GM19438 (cell line): Measurements from ENCODE around the gene BTK.
A peak's percentile ranks its signal among the peaks of the same experiment; 100 is the strongest.

ENCODE experiments used
- ATAC-seq: cut with Tn5 transposase; IDR thresholded peaks from one replicate; pipeline ENCODE4 v1.9.1; 2021; ENCODE audit warnings: low read depth; ENCODE audit not compliant: unreplicated experiment

BTK gene

DNA sequence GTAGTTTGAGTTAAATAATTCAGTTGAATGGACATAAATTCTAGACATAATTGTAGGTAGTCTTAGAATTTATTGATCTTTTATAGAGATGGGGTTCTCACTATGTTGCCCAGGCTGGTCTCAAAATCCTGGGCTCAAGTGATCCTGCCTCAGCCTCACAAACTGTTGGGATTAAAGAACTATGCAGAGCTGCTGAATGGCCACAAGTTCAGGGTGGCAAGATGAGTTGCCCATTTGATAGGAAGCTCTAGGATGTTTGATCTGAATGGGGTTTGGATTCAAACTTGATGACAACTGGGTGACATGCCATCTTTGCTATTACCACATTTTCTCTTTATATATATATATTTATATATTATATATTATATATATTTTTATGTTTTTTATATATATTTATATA, 8.4 kb upstream of the BTK start:
- ATAC-seq: no peak

DNA sequence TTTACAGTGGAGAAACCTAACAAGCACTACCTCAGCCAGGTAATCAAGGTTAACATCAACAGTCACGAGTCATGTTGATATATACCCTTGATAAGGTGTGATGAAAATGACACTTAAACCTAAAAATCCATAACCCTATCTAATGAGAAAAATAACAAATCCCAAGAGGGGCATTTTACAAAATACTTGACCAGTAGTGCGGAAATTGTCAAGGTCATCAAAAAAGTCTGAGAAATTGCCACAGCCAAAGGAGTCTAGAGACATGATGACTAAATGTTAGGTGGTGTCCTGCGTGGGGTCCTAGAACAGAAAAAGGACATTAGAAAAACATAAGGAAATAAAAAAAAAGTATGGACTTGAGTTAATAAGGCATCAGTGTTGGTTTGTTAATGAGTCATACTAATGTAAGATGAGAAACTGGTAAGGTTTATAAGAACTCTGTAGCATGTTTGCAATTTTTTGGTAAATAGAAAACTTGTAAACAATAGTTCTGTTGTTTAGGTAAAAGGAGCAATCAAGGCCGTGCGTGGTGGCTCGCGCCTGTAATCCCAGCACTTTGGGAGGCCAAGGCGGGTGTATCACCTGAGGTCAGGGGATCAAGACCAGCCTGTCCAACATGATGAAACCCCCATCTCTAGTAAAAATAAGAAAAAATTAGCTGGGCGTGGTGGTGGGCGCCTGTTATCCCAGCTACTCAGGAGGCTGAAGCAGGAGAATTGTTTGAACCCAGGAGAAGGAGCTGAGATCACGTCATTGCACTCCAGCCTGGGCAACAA, 7.7 kb upstream of the BTK start:
- ATAC-seq: no peak

DNA sequence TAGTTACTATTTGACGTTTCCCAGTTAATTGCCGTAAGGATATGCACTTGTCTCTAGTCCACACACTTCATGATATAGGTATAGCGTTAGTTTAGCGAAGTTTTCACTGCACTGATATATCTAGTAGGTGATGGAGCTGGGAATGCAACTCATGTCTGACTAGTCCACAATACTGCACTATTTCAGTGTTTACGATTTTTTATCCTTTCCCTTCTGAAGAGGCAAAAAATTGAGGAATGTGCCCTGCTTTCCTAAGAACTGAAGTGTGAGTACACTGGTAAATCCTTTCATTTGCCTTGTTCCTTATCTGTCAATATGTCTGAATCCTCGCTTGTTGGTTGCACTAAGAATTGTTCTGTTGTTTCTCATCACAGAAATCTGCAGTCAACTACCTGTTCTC, 5.8 kb upstream of the BTK start:
- no peak for ATAC-seq

DNA sequence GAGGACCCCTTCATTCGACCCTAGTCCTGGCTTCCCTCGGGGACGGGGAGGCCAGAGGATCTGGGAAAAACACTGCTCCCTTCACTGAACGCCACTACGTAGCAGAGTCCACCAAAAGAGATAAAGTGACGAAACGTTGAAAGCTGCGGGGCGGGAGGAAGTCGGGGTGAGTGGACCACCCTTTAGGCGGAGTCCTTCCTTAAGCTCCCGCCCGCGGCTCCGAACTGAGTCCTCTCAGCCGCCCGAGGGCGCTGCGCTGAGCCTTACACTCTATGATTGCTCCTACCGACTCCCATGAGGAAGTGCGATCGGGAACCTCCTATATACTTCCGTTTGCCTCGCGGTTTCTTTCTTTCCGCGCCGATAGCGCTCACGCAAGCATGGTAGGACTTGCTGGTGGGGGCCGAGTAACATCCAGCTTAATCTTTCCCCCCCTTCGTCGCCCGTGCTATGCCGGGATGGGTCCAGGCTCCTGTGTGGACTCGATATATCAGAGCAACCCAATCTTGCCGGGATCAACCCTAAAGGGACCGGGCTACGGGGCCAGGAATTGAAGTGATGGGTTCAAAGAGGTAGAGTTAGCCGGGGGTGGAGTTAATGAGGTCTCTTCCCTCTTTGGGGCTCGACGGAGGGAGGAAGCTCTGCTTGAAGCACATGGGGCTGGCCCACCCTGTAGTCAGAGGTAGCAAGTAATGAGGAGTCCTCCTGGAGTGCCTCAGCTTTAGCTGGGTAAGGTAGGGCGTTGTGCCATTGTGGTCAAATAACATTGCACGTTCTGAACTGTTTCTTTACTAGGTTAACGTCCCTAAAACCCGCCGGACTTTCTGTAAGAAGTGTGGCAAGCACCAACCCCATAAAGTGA, 4.9 kb upstream of the BTK start, which contains the start of gene RPL36A:
RPL36A (plus strand) TSS at position 348 of the 862 bp plus-strand sequence; CDS start at position 381, 33 bp downstream.
- ATAC-seq: peak; percentile 73

DNA sequence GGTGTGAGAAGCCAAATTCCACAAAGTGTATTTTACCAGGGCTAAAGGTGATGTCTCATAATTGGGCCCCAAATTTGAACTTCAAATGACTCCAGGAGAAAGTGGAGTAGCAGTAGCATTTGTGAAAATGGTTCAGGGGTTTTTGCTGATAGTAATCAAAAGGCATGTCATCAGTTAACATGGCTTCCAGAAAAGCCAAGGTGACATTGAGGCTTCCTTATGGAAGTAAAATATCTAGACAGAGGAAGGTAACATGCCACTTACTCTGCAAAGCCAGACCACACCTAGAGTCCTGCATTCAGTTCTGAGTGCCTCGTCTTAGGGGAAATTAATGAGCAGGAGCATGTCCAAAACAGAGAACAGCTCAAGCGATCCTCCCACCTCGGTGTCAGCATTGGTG, 2.6 kb upstream of the BTK start:
- ATAC-seq: no peak

DNA sequence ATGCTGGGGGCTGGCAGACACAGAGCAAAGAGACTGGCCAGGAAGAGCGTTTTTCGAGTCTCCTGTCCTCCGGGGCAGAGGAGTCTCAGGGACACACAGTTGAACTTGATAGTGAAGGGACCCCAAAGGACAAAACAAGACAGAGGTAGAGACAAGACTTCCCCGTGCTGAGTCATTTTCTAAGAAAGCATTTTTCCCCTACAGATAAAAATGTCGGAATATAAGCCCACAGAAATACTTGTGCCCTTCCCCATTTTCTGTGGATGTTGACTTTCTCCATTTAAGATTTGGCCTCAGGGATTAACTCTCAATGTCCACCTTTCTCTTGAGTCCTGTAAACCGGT, 523 bp upstream of the BTK start:
- ATAC-seq: no peak

DNA sequence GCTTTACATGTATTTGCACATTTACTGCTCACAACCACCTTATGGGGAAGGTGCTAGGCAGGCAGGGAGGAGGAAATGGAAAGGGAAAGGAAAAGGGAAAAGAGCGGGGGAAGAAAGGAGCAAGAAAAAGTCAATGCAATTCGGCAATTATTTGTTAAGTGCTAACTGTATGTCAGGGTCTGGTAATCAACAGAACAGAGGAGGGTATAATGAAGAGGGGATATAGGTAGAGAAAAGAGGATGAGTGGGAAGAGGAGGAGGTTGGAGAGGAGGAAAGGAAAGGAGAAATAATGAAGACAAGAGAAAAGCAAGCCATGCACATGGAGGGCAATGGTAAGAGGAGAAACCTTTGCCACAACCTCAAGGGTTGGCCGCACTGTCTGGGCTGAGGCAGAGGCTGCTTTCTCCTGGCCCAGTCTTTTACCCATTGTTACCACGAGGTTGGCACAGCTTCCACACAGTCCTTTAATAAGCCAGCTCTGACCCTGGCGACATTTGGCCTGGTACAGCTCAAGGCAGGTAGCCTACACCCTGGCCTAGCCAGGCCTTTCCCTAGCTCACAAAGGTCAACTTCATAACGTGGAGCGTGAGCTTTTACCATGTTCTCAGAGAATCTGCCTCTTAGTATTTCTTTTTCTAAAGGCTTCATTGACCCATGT, 836 bp downstream of the BTK start:
- peak; percentile 5 for ATAC-seq

DNA sequence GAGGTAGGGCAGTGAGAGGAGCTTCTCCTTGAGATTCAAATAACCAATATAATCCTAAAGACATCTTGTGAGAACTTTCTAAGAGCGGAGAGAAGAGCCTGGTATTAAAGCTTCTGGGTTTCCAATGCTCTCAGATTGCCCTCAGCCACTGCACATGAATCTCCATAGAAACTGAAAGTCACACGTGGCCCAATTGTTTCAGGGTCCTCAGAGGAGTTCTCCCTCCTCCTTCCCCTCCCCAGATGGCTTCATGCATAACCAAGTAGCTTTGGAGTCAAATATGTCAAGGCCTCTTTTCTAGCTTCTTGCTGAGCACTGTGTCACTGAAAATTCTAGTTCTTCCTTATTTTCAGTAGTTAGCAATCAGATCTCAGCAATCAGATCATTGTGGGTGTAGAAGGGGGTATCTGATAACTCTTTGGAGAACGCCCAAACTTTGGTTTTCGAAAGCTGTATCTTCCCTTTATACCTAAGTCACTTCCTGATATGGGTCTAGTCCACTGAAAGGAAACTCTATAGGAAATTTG, 2.2 kb downstream of the BTK start:
- peak; percentile 63 for ATAC-seq

DNA sequence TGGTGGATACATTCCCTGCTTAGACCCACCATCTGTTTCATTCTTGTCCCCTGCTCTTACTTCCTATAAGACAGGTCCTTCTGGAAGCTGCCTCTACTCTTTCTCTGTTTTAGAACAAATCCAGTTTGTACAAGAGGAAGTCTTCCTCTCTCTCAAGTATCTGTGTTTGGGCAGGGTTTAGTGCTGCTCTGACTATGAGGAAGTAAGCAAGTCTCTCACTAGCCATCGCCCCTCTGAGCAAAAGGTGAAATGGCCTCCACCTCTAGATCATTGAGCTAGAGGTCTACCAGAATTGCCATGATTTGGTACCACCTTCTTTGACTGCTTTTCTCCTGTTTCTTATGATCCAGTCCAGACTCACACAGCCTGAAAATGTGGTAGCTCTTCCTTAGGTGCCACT, 8.4 kb downstream of the BTK start:
- ATAC-seq: no peak

DNA sequence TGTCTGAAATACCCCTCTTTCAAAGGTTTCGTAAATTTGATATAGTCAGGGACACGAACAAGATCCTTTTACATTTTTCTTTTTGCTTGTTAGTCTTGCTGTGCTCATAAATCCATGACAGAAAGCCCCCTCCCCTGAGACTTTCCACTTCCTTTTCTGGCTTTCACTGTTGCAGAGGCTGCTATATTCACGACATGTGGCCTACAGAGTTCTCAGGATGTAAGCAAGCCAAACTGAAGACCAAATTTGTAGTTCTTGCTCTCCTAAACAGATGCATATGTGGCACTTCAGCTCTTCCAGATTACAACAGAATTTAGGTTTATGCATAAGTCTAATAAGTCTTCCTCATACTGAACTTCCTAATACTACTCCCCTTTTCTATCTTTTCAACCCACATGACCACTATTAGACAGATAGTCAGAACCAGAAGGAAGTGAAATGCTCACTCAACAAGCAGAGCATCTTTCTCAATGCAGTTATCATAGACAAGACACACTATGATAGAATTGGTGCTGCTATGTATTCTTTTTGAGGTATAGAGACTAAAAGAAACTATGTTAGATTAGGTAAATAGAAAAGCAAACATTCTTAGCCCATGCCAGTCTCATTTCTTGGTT, 15.0 kb downstream of the BTK start:
- peak; percentile 66 for ATAC-seq

DNA sequence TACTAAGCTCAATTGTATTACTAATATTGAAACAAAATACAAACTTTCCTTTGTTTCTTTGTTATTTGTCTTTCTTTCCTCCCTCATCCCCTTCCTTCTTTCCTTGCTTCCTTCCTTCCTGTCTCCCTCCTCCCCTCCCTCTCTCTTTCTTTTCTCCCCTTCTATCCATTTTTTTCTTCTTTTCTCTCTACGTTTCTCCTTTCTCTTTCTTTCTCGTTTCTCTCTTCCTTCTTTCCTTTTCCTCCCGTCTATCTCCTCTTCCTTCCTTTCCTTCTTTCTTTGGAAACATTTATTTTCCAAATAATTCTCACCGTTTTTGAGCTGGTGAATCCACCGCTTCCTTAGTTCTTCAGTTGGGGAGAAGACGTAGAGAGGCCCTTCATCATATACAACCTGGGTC, 16.3 kb downstream of the BTK start:
- ATAC-seq: no peak

DNA sequence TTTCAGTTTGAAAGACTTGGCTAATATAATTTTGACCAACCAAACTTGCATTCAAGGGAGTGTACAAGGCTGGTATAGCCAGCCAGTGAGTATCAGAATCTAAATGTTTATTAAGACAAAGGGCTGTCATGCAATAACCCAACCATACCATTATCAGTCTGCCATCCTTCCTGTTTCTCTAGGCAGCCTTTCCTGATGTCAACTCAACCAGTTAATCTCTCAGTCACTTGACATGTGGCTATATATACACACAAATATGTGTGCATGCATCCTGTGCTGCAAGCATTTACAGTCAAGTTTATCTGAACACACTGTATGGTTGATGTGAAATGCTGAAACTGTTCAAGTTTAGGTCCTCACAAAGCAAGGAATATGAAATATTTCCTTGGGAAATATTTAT, 17.2 kb downstream of the BTK start:
- no peak for ATAC-seq

DNA sequence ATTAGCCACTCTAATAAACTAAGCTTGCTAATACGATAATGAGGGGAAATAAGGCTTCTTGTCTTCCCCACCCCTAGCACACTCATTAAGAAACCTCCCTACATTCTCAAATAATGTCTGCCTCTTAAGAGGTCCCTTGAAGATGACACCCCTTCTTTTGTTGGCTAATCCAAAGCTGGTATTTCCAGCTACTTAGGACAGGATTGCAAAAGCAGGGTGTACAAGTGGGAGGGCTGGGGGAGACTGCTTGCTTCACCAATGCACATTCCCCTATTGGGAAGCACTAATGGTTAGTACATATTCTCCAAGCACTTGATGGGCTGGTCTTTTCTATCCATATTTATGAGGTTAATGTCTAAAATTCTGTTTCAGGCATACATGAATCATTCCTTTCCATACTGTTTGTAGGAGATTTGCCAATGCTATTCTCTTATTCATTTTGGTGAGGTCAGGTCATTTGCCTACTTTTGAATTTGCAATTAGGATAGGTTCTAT, 20.6 kb downstream of the BTK start:
- ATAC-seq: no peak

DNA sequence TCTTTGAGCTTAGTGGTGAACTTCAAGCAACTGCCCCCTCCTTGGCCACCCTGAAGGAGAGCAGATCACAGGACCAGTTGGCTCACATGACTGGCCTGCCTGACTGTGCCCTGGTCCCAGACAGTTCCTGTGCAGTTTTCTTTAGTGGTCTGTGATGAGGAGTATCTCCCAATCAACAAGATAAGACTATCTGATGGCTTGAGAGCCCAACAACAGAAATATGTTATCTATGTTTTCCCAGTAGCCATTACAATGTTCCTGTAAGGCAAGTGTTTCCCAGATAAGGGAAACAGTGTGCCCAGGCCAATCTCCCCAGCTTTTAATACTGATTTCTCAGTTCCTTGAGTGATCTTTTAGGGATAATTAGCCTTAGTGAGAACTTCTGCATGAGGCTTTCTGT, 23.2 kb downstream of the BTK start:
- ATAC-seq: no peak

DNA sequence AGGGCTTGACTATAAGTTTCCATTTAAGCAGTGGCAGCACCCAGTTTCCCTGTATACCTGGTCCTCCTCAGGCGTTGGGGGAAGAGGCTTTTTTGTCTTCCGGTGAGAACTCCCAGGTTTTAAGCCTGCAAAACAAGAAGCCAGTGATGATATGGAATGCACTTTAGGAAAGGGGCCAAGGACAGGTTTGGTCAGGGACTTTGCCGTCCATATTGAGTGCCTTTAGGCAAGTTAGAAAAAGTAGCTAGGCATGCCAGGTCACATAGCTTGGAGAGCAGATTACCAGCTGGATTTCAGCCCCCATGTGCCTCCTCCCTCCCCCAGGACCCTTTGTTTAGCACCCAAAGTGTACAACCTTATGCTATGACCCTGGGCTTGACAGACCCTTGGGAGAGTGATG, 23.9 kb downstream of the BTK start:
- ATAC-seq: no peak

DNA sequence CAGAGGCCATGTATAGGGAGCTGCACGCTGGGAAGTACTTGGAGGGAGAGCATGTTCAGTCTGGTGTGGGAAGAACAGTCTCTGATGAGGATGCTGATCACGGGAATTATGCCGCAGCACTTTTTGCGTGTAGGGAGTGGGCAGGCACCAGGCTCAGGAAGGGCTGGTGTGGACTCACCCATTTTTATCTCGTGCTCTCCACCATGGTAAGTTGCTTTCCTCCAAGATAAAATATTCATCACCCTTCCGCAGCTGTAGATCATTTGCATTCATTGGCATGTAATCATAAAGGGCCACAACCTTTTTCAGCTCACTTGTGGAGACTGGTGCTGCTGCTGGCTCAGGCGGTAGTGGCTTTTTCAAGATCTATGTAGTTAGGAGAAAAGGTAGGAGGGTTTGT, 25.6 kb downstream of the BTK start:
- no peak for ATAC-seq

DNA sequence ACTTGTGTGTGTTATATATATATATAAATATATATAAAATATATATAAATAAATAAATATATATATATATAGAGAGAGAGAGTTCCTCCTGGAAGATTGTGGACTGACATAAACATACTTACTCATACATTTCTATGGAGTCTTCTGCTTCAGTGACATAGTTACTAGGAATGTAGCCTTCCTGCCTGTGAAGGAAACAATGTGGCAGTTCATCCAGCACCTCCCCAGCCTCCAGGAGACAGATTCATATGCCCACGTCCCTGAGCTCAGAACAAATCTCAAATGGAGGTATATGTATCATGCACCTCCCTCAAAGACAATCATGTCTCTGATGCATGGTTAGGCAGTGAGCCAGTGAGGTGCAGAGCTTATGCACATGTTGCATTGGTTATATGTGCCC, 26.0 kb downstream of the BTK start:
- no peak for ATAC-seq

DNA sequence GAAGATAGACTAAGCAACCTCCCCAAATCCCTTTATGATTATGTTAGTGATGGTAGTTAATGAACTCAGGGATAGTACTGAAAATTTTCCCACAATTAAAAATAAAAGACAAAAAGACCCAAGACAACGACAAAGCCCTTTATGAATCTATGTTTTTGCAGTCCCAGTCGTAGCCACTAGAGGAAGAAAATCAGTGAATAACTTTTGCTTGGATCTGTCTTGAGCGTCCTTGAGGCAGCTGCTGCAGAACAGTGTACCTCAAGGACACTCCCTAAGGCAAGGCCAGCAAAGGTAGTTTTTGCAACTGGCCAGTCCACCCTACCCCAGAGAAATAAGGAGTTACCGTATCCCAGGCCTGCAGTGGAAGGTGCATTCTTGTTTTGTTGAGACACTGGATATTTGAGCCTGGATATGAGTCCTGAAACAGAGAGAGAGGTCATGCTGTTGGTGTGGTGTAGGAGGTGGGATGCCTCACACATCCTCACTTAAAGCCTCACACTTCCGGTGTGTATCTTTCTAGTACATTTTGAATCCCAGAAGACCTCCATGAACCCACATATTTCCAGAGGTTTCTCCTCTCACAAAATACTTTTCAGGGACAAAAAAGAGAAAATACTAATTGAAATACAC, 28.7 kb downstream of the BTK start:
- ATAC-seq: no peak

DNA sequence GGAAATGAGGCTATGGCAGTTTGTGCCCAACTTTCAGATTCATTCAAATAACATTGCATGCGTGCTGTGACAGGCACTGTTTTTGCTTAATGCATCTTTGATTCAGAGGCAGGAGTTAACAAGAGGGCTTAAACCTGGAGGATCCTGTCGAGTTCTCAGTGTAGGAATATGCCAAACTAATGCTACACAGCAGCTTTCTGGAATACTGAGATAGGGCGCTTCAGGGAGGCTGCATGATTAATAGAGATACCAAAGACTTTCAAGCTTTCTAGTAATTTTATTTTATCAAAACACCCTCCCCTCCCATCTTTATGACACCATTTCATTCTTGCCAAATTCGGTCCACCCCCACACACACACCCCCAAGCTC, 36.8 kb downstream of the BTK start:
- no peak for ATAC-seq
